ENCODE data around the gene IGFL2. TPM values are rescaled to one million over a fixed set of nuclear protein-coding genes. Genes with fewer than 3 reads are reported as not detected.

Gene IGFL2
- total RNA-seq (2014; rRNA removed; shearing (Covaris generic)) (not detected in 2 replicates), polyA plus RNA-seq (2016; fragmentation: Nextera tagmentation; extraction: Ambion mirVana) (not detected in 2 replicates)
- long read RNA-seq: 0 reads

- H3K27ac ChIP-seq (ENCODE audit: low read depth): no peak within 1 kb of the TSS
- H3K9me2 ChIP-seq (ENCODE audit: insufficient read depth): no peaks in the 10 kb centered on the region
- no peak within 1 kb of the TSS for H3K27ac Mint-ChIP-seq
- no peaks in the 10 kb centered on the region for H3F3A ChIP-seq (replicated peaks; ENCODE audit: low read depth)
- ATAC-seq (no peak), DNase-seq (ENCODE audit: low spot score) (no peak)
- TF ChIP-seq ETS1 (IDR thresholded peaks at IDR 0.05): no peak
- no peak for TF ChIP-seq POLR2AphosphoS5 (IDR thresholded peaks at IDR 0.05; ENCODE audit: low read depth)
- no peak within 1 kb of the TSS for H3K4me3 ChIP-seq
- no peak within 1 kb of the TSS for H2AFZ ChIP-seq
- H3K27me3 Mint-ChIP-seq (ENCODE audit: insufficient read depth, low read depth, poor library complexity): peaks cover 3% of the 10 kb centered on the region
- no peaks in the 10 kb centered on the region for H3K36me3 Mint-ChIP-seq (ENCODE audit: low read depth)
- H3K4me1 ChIP-seq (ENCODE audit: insufficient read depth): no peaks in the 10 kb centered on the region
- H3K79me2 ChIP-seq (replicated peaks; ENCODE audit: insufficient read depth): no peaks in the 10 kb centered on the region
- H3K9me3 Mint-ChIP-seq: no peaks in the 10 kb centered on the region; the same call in 2 of the 3 replicates
- no peak within 1 kb of the TSS for H3K4me2 ChIP-seq
- H3K4me3 Mint-ChIP-seq: no peak within 1 kb of the TSS
- no peaks in the 10 kb centered on the region for H3K27me3 ChIP-seq (ENCODE audit: insufficient read depth)
- peaks cover 3% of the 10 kb centered on the region; the same call in 1 of the 3 replicates for H3K4me1 Mint-ChIP-seq
- H4K20me1 ChIP-seq (replicated peaks; ENCODE audit: insufficient read depth): no peaks in the 10 kb centered on the region
- H3K36me3 ChIP-seq (ENCODE audit: insufficient read depth): no peaks in the 10 kb centered on the region
Observed at GRCh38 chr19:46147791-46148288, at the start of gene IGFL2. Gene IGFL2 (plus strand): TSS chr19:46148238. CDS start chr19:46148279, 41 bp downstream.

GRCh38 chr19:46100344-46100743 is 47.7 kb upstream of the IGFL2 start:
- H3K79me2 ChIP-seq (replicated peaks; ENCODE audit: insufficient read depth): no peaks in the 10 kb centered on the region
- peaks cover 12% of the 10 kb centered on the region; the same call in 2 of the 3 replicates for H3K4me1 Mint-ChIP-seq
- H3K9me3 Mint-ChIP-seq: peaks cover 6% of the 10 kb centered on the region
- no peaks in the 10 kb centered on the region for H3K36me3 Mint-ChIP-seq (ENCODE audit: low read depth)
- DNase-seq (ENCODE audit: low spot score): no peak
- H3K36me3 ChIP-seq (ENCODE audit: insufficient read depth): no peaks in the 10 kb centered on the region
- no peaks in the 10 kb centered on the region for H3K4me1 ChIP-seq (ENCODE audit: insufficient read depth)
- H3F3A ChIP-seq (replicated peaks; ENCODE audit: low read depth): no peaks in the 10 kb centered on the region
- no peaks in the 10 kb centered on the region; the same call in 1 of the 2 replicates for H3K9me2 ChIP-seq (ENCODE audit: insufficient read depth)
- H3K27ac Mint-ChIP-seq: no peak overlapping the region
- H3K27me3 Mint-ChIP-seq (ENCODE audit: insufficient read depth, low read depth, poor library complexity): no peaks in the 10 kb centered on the region
- no peak overlapping the region for H3K27ac ChIP-seq (ENCODE audit: low read depth)
- no peaks in the 10 kb centered on the region for H4K20me1 ChIP-seq (replicated peaks; ENCODE audit: insufficient read depth)
- no peak overlapping the region for H3K4me2 ChIP-seq
- no peaks in the 10 kb centered on the region for H3K27me3 ChIP-seq (ENCODE audit: insufficient read depth)
- H3K4me3 ChIP-seq: no peak overlapping the region
- no peak overlapping the region for H2AFZ ChIP-seq
- H3K4me3 Mint-ChIP-seq: no peak overlapping the region
- ATAC-seq: no peak
- TF ChIP-seq JUNB (IDR thresholded peaks at IDR 0.05; ENCODE audit: unreplicated experiment) (no peak), REST (IDR thresholded peaks at IDR 0.05; ENCODE audit: unreplicated experiment) (no peak), POLR2AphosphoS5 (IDR thresholded peaks at IDR 0.05; ENCODE audit: low read depth) (no peak), ZNF462 (CRISPR knock-in tag; IDR thresholded peaks at IDR 0.05) (no peak), STAT1 (IDR thresholded peaks at IDR 0.05; ENCODE audit: unreplicated experiment) (no peak), EZH2 (IDR thresholded peaks at IDR 0.05; ENCODE audit: low read depth, unreplicated experiment) (no peak), ETS1 (IDR thresholded peaks at IDR 0.05) (no peak), CREB1 (CRISPR knock-in tag; IDR thresholded peaks at IDR 0.05; ENCODE audit: low read depth) (no peak), NANOG (IDR thresholded peaks at IDR 0.05; ENCODE audit: borderline replicate concordance) (no peak)
